Keratinocyte (primary cell): ENCODE measurements around the gene CEMIP2. TPM values are rescaled to one million over a fixed set of nuclear protein-coding genes. Genes with fewer than 3 reads are reported as not detected.

ENCODE experiments used
- DNase-seq: peaks from one replicate; pipeline ENCODE4 v3.0.0-alpha.2; 2011; ENCODE audit warnings: low read depth, missing footprints, low spot score
- FAIRE-seq: peaks from 2 replicates; lab custom pipeline; 2011; peaks lifted over from hg19 to GRCh38; lab: Jason Lieb, UNC
- H2AFZ ChIP-seq: 2 replicates; pipeline ENCODE4 v1.6.0; 2012; ENCODE audit warnings: low read length, control low read depth, inconsistent platforms; ENCODE audit not compliant: control insufficient read depth
- H3K27ac ChIP-seq: 2 replicates; pipeline ENCODE4 v1.5.1; 2011; ENCODE audit warnings: low read length; ENCODE audit not compliant: control insufficient read depth, insufficient read depth
- H3K27me3 ChIP-seq: 3 replicates; pipeline ENCODE4 v1.6.0; 2011; ENCODE audit warnings: low read length; ENCODE audit not compliant: control insufficient read depth, insufficient read depth; ENCODE audit errors: extremely low read depth
- H3K36me3 ChIP-seq, 2 experiments: 2 replicates in 1 of 2; 3 replicates in 1 of 2; pipeline ENCODE4 v1.5.1; 2011; ENCODE audit warnings: low read length in 2 of 2, mild to moderate bottlenecking in 1 of 2; ENCODE audit not compliant: control insufficient read depth in 2 of 2, insufficient read depth in 2 of 2; ENCODE audit errors: extremely low read depth in 1 of 2
- H3K4me1 ChIP-seq: 3 replicates; pipeline ENCODE4 v1.5.1; 2011; ENCODE audit warnings: low read length; ENCODE audit not compliant: control insufficient read depth, insufficient read depth; ENCODE audit errors: extremely low read depth
- H3K4me2 ChIP-seq: 3 replicates; pipeline ENCODE4 v1.6.0; 2011; ENCODE audit warnings: low read depth, low read length; ENCODE audit not compliant: control insufficient read depth, insufficient read depth; ENCODE audit errors: extremely low read depth
- H3K4me3 ChIP-seq, 3 experiments: fragments of 200-600 bp in 1 of 3; sonication (generic) in 1 of 3; 2 replicates in 2 of 3; 3 replicates in 1 of 3; pipeline ENCODE4 v1.5.1; 2011 to 2016; ENCODE audit warnings: low read length in 3 of 3, mild to moderate bottlenecking in 3 of 3, control low read depth in 2 of 3, inconsistent platforms in 1 of 3, low read depth in 1 of 3, mixed read lengths in 1 of 3, mixed run types in 1 of 3, moderate library complexity in 1 of 3; ENCODE audit not compliant: control insufficient read depth in 2 of 3, insufficient read depth in 2 of 3; ENCODE audit errors: extremely low read depth in 1 of 3
- H3K79me2 ChIP-seq: 2 replicates; pipeline ENCODE4 v1.6.0; 2012; ENCODE audit warnings: low read length; ENCODE audit not compliant: control insufficient read depth, insufficient read depth
- H3K9ac ChIP-seq: 3 replicates; pipeline ENCODE4 v1.6.0; 2011; ENCODE audit warnings: low read length; ENCODE audit not compliant: control insufficient read depth, insufficient read depth; ENCODE audit errors: extremely low read depth
- H3K9me1 ChIP-seq: 3 replicates; pipeline ENCODE4 v1.6.0; 2011; ENCODE audit warnings: low read length; ENCODE audit not compliant: control insufficient read depth, insufficient read depth; ENCODE audit errors: extremely low read depth
- H3K9me3 ChIP-seq: 2 replicates; pipeline ENCODE4 v1.5.1; 2012; ENCODE audit warnings: low read depth, low read length; ENCODE audit not compliant: control insufficient read depth
- H4K20me1 ChIP-seq: 3 replicates; pipeline ENCODE4 v1.6.0; 2011; ENCODE audit warnings: low read length; ENCODE audit not compliant: control insufficient read depth, insufficient read depth; ENCODE audit errors: extremely low read depth
- EZH2 ChIP-seq: IDR thresholded peaks from one replicate; pipeline ENCODE4 v1.6.1; 2012; ENCODE audit warnings: inconsistent platforms, mild to moderate bottlenecking, low read length, moderate library complexity
- dilution Hi-C: fragments of 300-500 bp; cut with MboI; formaldehyde crosslinking; loops from one replicate; pipeline ENCODE4 v1.7.0; 2020; ENCODE audit warnings: low sequenced_read_pairs; ENCODE audit not compliant: extremely low pct_ligation_motif_present
- polyA plus RNA-seq, 5 experiments: library from polyadenylated mRNA; depleted of rRNA in 3 of 5; stranded (reverse) in 3 of 5; stranded (forward) in 1 of 5; unstranded in 1 of 5; fragments of >200 nt; gene quantifications; 1 replicate in 1 of 5; 2 replicates in 3 of 5; 3 replicates in 1 of 5; pipeline versions ENCODE4 v1.2.1 to v1.2.3, GENCODE V29; 2011 to 2012; ENCODE audit warnings: missing spikeins in 2 of 5, low read depth in 1 of 5, low replicate concordance in 1 of 5
- TF ChIP-seq, protein P1 (sequence below), 3 experiments: IDR thresholded peaks in 1 of 3; conservative IDR thresholded peaks in 1 of 3; optimal IDR thresholded peaks in 1 of 3; 2 replicates in 2 of 3; 3 replicates in 1 of 3; pipeline versions ENCODE3 to v1.5.1; 2011; ENCODE audit warnings: low read length in 3 of 3, mild to moderate bottlenecking in 3 of 3, moderate library complexity in 2 of 3, control low read depth in 1 of 3, inconsistent platforms in 1 of 3; ENCODE audit not compliant: insufficient read depth in 2 of 3; ENCODE audit errors: extremely low read depth in 1 of 3

Gene CEMIP2
- polyA plus RNA-seq, 1 donor (not counting 4 experiments of a cell fraction or from before 2014, with no cell fraction given) = 47.7 TPM

- no peak for TF ChIP-seq EZH2
- TF ChIP-seq, protein P1, sequence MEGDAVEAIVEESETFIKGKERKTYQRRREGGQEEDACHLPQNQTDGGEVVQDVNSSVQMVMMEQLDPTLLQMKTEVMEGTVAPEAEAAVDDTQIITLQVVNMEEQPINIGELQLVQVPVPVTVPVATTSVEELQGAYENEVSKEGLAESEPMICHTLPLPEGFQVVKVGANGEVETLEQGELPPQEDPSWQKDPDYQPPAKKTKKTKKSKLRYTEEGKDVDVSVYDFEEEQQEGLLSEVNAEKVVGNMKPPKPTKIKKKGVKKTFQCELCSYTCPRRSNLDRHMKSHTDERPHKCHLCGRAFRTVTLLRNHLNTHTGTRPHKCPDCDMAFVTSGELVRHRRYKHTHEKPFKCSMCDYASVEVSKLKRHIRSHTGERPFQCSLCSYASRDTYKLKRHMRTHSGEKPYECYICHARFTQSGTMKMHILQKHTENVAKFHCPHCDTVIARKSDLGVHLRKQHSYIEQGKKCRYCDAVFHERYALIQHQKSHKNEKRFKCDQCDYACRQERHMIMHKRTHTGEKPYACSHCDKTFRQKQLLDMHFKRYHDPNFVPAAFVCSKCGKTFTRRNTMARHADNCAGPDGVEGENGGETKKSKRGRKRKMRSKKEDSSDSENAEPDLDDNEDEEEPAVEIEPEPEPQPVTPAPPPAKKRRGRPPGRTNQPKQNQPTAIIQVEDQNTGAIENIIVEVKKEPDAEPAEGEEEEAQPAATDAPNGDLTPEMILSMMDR (optimal IDR thresholded peaks at IDR 0.05 in 1 of 3, IDR thresholded peaks at IDR 0.05 in 1 of 3, conservative IDR thresholded peaks at IDR 0.05 in 1 of 3; ENCODE audit: extremely low read depth in 1 of 3, insufficient read depth in 2 of 3, low read length in 3 of 3) = no peak
- FAIRE-seq (no peak), DNase-seq (no peak)
- Histone ChIP-seq H3K79me2 (peaks cover 88% of the 10 kb centered on the region), H2AFZ (no peak overlapping the region), H4K20me1 (peaks cover 16% of the 10 kb centered on the region), H3K9me3 (no peaks in the 10 kb centered on the region), H3K9me1 (peaks cover 2% of the 10 kb centered on the region), H3K4me2 (no peak overlapping the region), H3K27me3 (no peaks in the 10 kb centered on the region), H3K27ac (no peak overlapping the region), H3K36me3 (no peaks in the 10 kb centered on the region), H3K4me3 (no peak overlapping the region), H3K9ac (no peak overlapping the region), H3K4me1 (peaks cover 16% of the 10 kb centered on the region)
- dilution Hi-C loops = no loop called here
Observed at GRCh38 chr9:71755869-71756268, 12.4 kb downstream of the CEMIP2 start.

- no peak overlapping the region for H3K9ac ChIP-seq
- no peak for TF ChIP-seq EZH2
- TF ChIP-seq, protein P1 (optimal IDR thresholded peaks at IDR 0.05 in 1 of 3, IDR thresholded peaks at IDR 0.05 in 1 of 3, conservative IDR thresholded peaks at IDR 0.05 in 1 of 3; ENCODE audit: extremely low read depth in 1 of 3, insufficient read depth in 2 of 3, low read length in 3 of 3) = no peak
- H2AFZ ChIP-seq = no peak overlapping the region
- dilution Hi-C loops = no loop called here
- DNase-seq (no peak), FAIRE-seq (no peak)
- peaks cover 2% of the 10 kb centered on the region for H3K9me1 ChIP-seq
- H3K4me2 ChIP-seq = no peak overlapping the region
- no peaks in the 10 kb centered on the region for H3K9me3 ChIP-seq
- no peaks in the 10 kb centered on the region for H3K36me3 ChIP-seq
- peaks cover 86% of the 10 kb centered on the region for H3K79me2 ChIP-seq
- H3K4me1 ChIP-seq = peaks cover 13% of the 10 kb centered on the region
- H3K27ac ChIP-seq = no peak overlapping the region
- no peaks in the 10 kb centered on the region for H3K27me3 ChIP-seq
- H4K20me1 ChIP-seq = peaks cover 14% of the 10 kb centered on the region
- H3K4me3 ChIP-seq = no peak overlapping the region
Observed at GRCh38 chr9:71755230-71755629, 13.1 kb downstream of the CEMIP2 start.
